GM18867 (cell line): ENCODE data around the gene COL20A1.
"Not testable (repeated sequence)": the region's sequence is repeated elsewhere in the genome, so short reads cannot be mapped to it uniquely, and the experiment has no call there.

ENCODE experiments used
- ATAC-seq: cut with Tn5 transposase; IDR thresholded peaks from one replicate; pipeline ENCODE4 v1.9.1; 2021; ENCODE audit warnings: mild to moderate bottlenecking, moderate library complexity; ENCODE audit not compliant: unreplicated experiment

COL20A1 gene

GRCh38 chr20:63330084-63330760 is 37.2 kb downstream of the COL20A1 start:
- ATAC-seq, result no peak

- ATAC-seq, result no peak
Observed at GRCh38 chr20:63330940-63331339, 38.0 kb downstream of the COL20A1 start.

GRCh38 chr20:63331741-63332400 is 38.9 kb downstream of the COL20A1 start:
- ATAC-seq, result no peak

- no peak for ATAC-seq
Observed at GRCh38 chr20:63332488-63333240, 39.7 kb downstream of the COL20A1 start.

- ATAC-seq, result no peak
Observed at GRCh38 chr20:63333241-63333836, 40.4 kb downstream of the COL20A1 start.

GRCh38 chr20:63334356-63334755 is 41.4 kb downstream of the COL20A1 start:
- ATAC-seq, result no peak

GRCh38 chr20:63335060-63335459 is 42.1 kb downstream of the COL20A1 start:
- ATAC-seq, result not testable (repeated sequence)

GRCh38 chr20:63335711-63336110 is 42.7 kb downstream of the COL20A1 start:
- no peak for ATAC-seq

GRCh38 chr20:63336232-63336752 is 43.3 kb downstream of the COL20A1 start:
- no peak for ATAC-seq

- no peak for ATAC-seq
Observed at GRCh38 chr20:63337786-63338420, 44.9 kb downstream of the COL20A1 start.

GRCh38 chr20:63339154-63340094 is 46.4 kb downstream of the COL20A1 start:
- not testable (repeated sequence) for ATAC-seq

- not testable (repeated sequence) for ATAC-seq
Observed at GRCh38 chr20:63340158-63340688, 47.2 kb downstream of the COL20A1 start.

- ATAC-seq, result no peak
Observed at GRCh38 chr20:63342561-63343459, 49.8 kb downstream of the COL20A1 start.

- ATAC-seq, result no peak
Observed at GRCh38 chr20:63343460-63344445, 50.8 kb downstream of the COL20A1 start.

GRCh38 chr20:63344616-63345327 is 51.8 kb downstream of the COL20A1 start:
- no peak for ATAC-seq

- no peak for ATAC-seq
Observed at GRCh38 chr20:63345328-63346100, 52.5 kb downstream of the COL20A1 start.
